Smooth muscle cell (in vitro differentiated cells): Measurements from ENCODE around the gene COL8A1. TPM values are rescaled to one million over a fixed set of nuclear protein-coding genes. Genes with fewer than 3 reads are reported as not detected.

Experiments used
- DNase-seq: peaks from one replicate; lab custom pipeline; 2025; ENCODE audit not compliant: unreplicated experiment; lab: John Stamatoyannopoulos, UW
- H2AFZ ChIP-seq: fragments of 200-600 bp; sonication (generic); 2 replicates; pipeline ENCODE4 v1.6.0; 2016; ENCODE audit warnings: antibody characterized with exemption, low read depth, mild to moderate bottlenecking
- H3F3A ChIP-seq: fragments of 200-600 bp; sonication (generic); 2 replicates; pipeline ENCODE4 v1.6.0; 2017; ENCODE audit warnings: antibody characterized with exemption, low read depth
- H3K27ac ChIP-seq: fragments of 200-600 bp; sonication (generic); 2 replicates; pipeline ENCODE4 v1.5.1; 2016; ENCODE audit warnings: low read depth, mild to moderate bottlenecking
- H3K27me3 ChIP-seq: fragments of 200-600 bp; sonication (generic); 2 replicates; pipeline ENCODE4 v1.6.1; 2016; ENCODE audit warnings: low read depth, mild to moderate bottlenecking
- H3K36me3 ChIP-seq: fragments of 200-600 bp; sonication (generic); 2 replicates; pipeline ENCODE4 v1.5.1; 2016; ENCODE audit warnings: low read depth
- H3K4me1 ChIP-seq: fragments of 200-600 bp; sonication (generic); 2 replicates; pipeline ENCODE4 v1.5.1; 2016; ENCODE audit warnings: low read depth
- H3K4me2 ChIP-seq: fragments of 200-600 bp; sonication (generic); 2 replicates; pipeline ENCODE4 v1.6.0; 2016; ENCODE audit warnings: mild to moderate bottlenecking
- H3K4me3 ChIP-seq: fragments of 200-600 bp; sonication (generic); 2 replicates; pipeline ENCODE4 v1.5.1; 2016; ENCODE audit warnings: mild to moderate bottlenecking
- H3K79me2 ChIP-seq: fragments of 200-600 bp; sonication (generic); 2 replicates; pipeline ENCODE4 v1.6.0; 2016; ENCODE audit warnings: low read depth, mild to moderate bottlenecking
- H3K9ac ChIP-seq: fragments of 200-600 bp; sonication (generic); 2 replicates; pipeline ENCODE4 v1.6.0; 2016; ENCODE audit warnings: low read depth
- H3K9me3 ChIP-seq: fragments of 200-600 bp; sonication (generic); replicated peaks from 2 replicates; pipeline ENCODE4 v1.5.1; 2016; ENCODE audit warnings: low read depth
- H4K20me1 ChIP-seq: fragments of 200-600 bp; sonication (generic); 2 replicates; pipeline ENCODE4 v1.6.0; 2016; ENCODE audit warnings: low read depth
- WGBS: methylation state at CpG from one replicate; pipeline ENCODE4 v1.1.7; 2016; ENCODE audit warnings: low lambda C conversion rate; 5-methylcytosine and 5-hydroxymethylcytosine counted together
- polyA plus RNA-seq: library from polyadenylated mRNA; unstranded; fragments of >200 nt; fragmentation: Nextera tagmentation; extraction: Ambion mirVana; gene quantifications from 2 replicates; pipeline ENCODE4 v1.2.1, GENCODE V29; 2016
- total RNA-seq: library from RNA; depleted of rRNA; stranded (reverse); fragments of >200 nt; gene quantifications from 2 replicates; pipeline ENCODE4 v1.2.3, GENCODE V29; 2014
- TF ChIP-seq, protein P1 (sequence below): fragments of 200-600 bp; sonication (generic); IDR thresholded peaks from 2 replicates; pipeline ENCODE4 v1.5.1; 2017; ENCODE audit warnings: borderline replicate concordance, mild to moderate bottlenecking, antibody characterized with exemption; ENCODE audit not compliant: insufficient read depth, poor library complexity, severe bottlenecking

COL8A1 gene
- total and polyA plus RNA-seq, 2 experiments from 2014 or later: 7.9 to 8.2 TPM

DNA sequence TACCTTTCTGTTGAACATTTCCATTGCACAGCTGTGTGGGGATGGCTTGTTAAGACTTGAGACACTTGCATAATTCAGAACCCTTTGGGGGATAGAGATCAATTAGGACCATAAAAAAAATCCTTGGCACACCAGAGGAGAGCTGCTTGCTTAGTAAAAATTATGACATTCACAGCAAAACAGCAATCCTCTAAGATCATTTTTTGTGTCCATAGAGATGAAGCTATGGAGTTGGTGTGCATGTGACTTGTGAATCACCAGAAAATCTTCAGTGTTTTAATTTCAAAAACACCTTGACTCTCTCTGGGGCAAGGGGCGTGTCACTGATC is 7.7 kb downstream of the COL8A1 start:
- H3K9ac ChIP-seq: no peak overlapping the region
- H3K9me3 ChIP-seq: no peaks in the 10 kb centered on the region
- no peaks in the 10 kb centered on the region for H3K36me3 ChIP-seq
- DNase-seq: no peak
- H3F3A ChIP-seq: no peaks in the 10 kb centered on the region
- TF ChIP-seq, protein P1, sequence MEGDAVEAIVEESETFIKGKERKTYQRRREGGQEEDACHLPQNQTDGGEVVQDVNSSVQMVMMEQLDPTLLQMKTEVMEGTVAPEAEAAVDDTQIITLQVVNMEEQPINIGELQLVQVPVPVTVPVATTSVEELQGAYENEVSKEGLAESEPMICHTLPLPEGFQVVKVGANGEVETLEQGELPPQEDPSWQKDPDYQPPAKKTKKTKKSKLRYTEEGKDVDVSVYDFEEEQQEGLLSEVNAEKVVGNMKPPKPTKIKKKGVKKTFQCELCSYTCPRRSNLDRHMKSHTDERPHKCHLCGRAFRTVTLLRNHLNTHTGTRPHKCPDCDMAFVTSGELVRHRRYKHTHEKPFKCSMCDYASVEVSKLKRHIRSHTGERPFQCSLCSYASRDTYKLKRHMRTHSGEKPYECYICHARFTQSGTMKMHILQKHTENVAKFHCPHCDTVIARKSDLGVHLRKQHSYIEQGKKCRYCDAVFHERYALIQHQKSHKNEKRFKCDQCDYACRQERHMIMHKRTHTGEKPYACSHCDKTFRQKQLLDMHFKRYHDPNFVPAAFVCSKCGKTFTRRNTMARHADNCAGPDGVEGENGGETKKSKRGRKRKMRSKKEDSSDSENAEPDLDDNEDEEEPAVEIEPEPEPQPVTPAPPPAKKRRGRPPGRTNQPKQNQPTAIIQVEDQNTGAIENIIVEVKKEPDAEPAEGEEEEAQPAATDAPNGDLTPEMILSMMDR: no peak
- no peak overlapping the region for H3K4me3 ChIP-seq
- H3K4me1 ChIP-seq: peaks cover 4% of the 10 kb centered on the region
- peaks cover 16% of the 10 kb centered on the region for H3K27me3 ChIP-seq
- no peak overlapping the region for H3K27ac ChIP-seq
- no peak overlapping the region for H2AFZ ChIP-seq
- H4K20me1 ChIP-seq: no peaks in the 10 kb centered on the region
- H3K4me2 ChIP-seq: no peak overlapping the region
- no peaks in the 10 kb centered on the region for H3K79me2 ChIP-seq
- 97% methylated on average over 1 of the region's 1 CpG for WGBS

GRCh38 chr3:99647081-99647480 is 8.7 kb downstream of the COL8A1 start:
- Histone ChIP-seq H4K20me1 (no peaks in the 10 kb centered on the region), H3K27me3 (peaks cover 6% of the 10 kb centered on the region), H3K4me2 (peak overlapping the region; percentile 64), H3K27ac (peak overlapping the region; percentile 43), H2AFZ (no peak overlapping the region), H3K4me3 (no peak overlapping the region), H3F3A (no peaks in the 10 kb centered on the region), H3K9me3 (no peaks in the 10 kb centered on the region), H3K36me3 (no peaks in the 10 kb centered on the region), H3K4me1 (peaks cover 12% of the 10 kb centered on the region), H3K79me2 (no peaks in the 10 kb centered on the region), H3K9ac (no peak overlapping the region)
- no peak for DNase-seq
- TF ChIP-seq, protein P1: no peak
- 53% methylated on average over 3 of the region's 3 CpGs for WGBS

- Histone ChIP-seq H3K27ac (peak overlapping the region; percentile 43), H3K36me3 (no peaks in the 10 kb centered on the region), H4K20me1 (no peaks in the 10 kb centered on the region), H3K4me1 (peaks cover 12% of the 10 kb centered on the region), H3K4me2 (peak overlapping the region; percentile 64), H3K27me3 (no peaks in the 10 kb centered on the region), H3K9ac (no peak overlapping the region), H2AFZ (no peak overlapping the region), H3F3A (no peaks in the 10 kb centered on the region), H3K79me2 (no peaks in the 10 kb centered on the region), H3K4me3 (no peak overlapping the region), H3K9me3 (no peaks in the 10 kb centered on the region)
- DNase-seq: no peak
- TF ChIP-seq, protein P1: no peak
- WGBS: 35% methylated on average over 5 of the region's 5 CpGs
Measured at GRCh38 chr3:99648101-99648500, 9.7 kb downstream of the COL8A1 start.

GRCh38 chr3:99648516-99648915 is 10.1 kb downstream of the COL8A1 start:
- Histone ChIP-seq H3K9ac (no peak overlapping the region), H3K36me3 (no peaks in the 10 kb centered on the region), H2AFZ (no peak overlapping the region), H4K20me1 (no peaks in the 10 kb centered on the region), H3K79me2 (no peaks in the 10 kb centered on the region), H3K27ac (peak overlapping the region; percentile 43), H3K4me2 (peak overlapping the region; percentile 64), H3F3A (no peaks in the 10 kb centered on the region), H3K9me3 (no peaks in the 10 kb centered on the region), H3K4me1 (peaks cover 12% of the 10 kb centered on the region), H3K4me3 (no peak overlapping the region), H3K27me3 (no peaks in the 10 kb centered on the region)
- TF ChIP-seq, protein P1: no peak
- DNase-seq: no peak
- WGBS: 80% methylated on average over 4 of the region's 4 CpGs
